Rectal smooth muscle tissue (tissue), 1 donor: ENCODE measurements around the gene ABCF2.

Experiments used
- H3K27ac ChIP-seq: one replicate; pipeline ENCODE4 v1.7.0; 2013; ENCODE audit warnings: low read depth, low read length, inconsistent platforms
- H3K27me3 ChIP-seq: one replicate; pipeline ENCODE4 v1.7.0; 2013; ENCODE audit warnings: low read length; ENCODE audit not compliant: control insufficient read depth, insufficient read depth
- H3K36me3 ChIP-seq: one replicate; pipeline ENCODE4 v1.7.0; 2013; ENCODE audit warnings: low read length; ENCODE audit not compliant: control insufficient read depth, insufficient read depth
- H3K4me1 ChIP-seq: one replicate; pipeline ENCODE4 v1.7.0; 2013; ENCODE audit warnings: low read length; ENCODE audit not compliant: control insufficient read depth, insufficient read depth
- H3K4me3 ChIP-seq: one replicate; pipeline ENCODE4 v1.7.0; 2013; ENCODE audit warnings: low read length
- H3K9ac ChIP-seq: one replicate; pipeline ENCODE4 v1.7.0; 2013; ENCODE audit warnings: low read length

ABCF2 gene

DNA sequence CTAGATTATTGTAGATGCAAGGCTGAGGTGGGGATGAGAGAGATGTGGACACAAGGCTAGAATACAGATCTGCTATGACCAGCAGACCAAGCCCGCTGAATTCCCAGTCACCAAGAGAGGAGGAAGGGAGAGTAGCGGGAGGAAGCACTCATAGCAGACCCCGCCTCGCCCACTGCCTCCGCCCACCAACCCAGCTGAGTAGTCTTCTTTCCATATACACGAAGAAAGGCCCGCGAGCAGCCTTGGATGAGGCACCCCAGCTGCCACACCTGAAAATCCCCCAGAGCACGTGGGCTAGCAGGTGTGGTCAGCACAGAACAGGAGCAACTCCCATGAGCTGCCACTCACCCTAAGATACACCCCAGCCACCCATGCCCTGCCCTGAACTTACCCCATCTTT lies 8.8 kb downstream of the ABCF2 start:
- H3K36me3 ChIP-seq = peaks cover 49% of the 10 kb centered on the region
- H3K27ac ChIP-seq = no peak overlapping the region
- H3K9ac ChIP-seq = no peak overlapping the region

DNA sequence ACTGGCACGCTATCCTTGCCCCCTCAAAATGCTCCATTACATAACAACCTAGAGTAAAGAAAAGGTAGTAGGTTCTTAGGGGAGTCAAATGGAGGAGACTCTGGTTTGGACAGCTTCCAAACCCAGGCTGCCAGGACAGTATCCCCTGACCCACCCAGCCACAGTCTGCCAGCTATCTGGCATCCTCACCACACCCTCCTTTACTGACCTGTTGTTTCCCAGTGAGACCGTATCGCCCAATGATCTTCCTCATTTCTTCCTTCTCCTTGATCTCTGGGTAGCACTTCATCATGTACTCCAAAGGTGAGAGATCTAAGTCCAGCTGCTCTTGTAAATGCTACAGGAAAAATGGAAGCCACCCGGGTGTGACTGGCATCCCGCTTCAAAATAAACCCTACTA lies 11.6 kb downstream of the ABCF2 start:
- no peak overlapping the region for H3K27ac ChIP-seq
- no peak overlapping the region for H3K9ac ChIP-seq
- no peaks in the 10 kb centered on the region for H3K27me3 ChIP-seq
- H3K4me3 ChIP-seq = no peak overlapping the region
- H3K4me1 ChIP-seq = no peaks in the 10 kb centered on the region
- peaks cover 33% of the 10 kb centered on the region for H3K36me3 ChIP-seq

More for the DNA sequence above, 8.8 kb downstream of the ABCF2 start:
- H3K27me3 ChIP-seq = no peaks in the 10 kb centered on the region
- H3K4me1 ChIP-seq = no peaks in the 10 kb centered on the region
- H3K4me3 ChIP-seq = no peak overlapping the region

DNA sequence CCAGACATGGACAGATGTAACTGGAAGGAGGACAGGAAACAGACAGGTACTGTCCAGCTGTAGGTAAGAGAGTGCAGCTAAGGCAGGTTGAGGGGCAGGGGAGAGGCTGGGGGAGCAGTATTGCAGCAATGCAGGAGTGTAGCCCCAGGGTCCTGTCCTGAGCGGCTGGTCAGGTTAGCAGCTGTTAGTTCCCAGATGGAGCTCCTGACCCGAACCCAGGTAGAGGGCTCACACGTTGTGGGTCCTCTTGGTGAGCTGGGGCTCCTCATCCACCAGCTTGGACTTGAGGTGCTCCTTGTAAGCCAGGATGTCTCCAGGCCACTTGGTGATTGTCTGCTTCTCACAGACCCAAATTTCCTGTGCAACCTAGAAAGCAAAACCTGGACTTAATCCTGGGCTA lies 13.2 kb downstream of the ABCF2 start:
- peaks cover 29% of the 10 kb centered on the region for H3K36me3 ChIP-seq
- H3K4me3 ChIP-seq = no peak overlapping the region
- no peaks in the 10 kb centered on the region for H3K27me3 ChIP-seq
- no peak overlapping the region for H3K27ac ChIP-seq
- no peak overlapping the region for H3K9ac ChIP-seq
- H3K4me1 ChIP-seq = no peaks in the 10 kb centered on the region

- Histone ChIP-seq H3K27ac (no peak overlapping the region), H3K27me3 (no peaks in the 10 kb centered on the region), H3K4me1 (no peaks in the 10 kb centered on the region), H3K9ac (no peak overlapping the region), H3K4me3 (no peak overlapping the region), H3K36me3 (peaks cover 19% of the 10 kb centered on the region)
Measured at GRCh38 chr7:151212626-151213025, 14.4 kb downstream of the ABCF2 start.

DNA sequence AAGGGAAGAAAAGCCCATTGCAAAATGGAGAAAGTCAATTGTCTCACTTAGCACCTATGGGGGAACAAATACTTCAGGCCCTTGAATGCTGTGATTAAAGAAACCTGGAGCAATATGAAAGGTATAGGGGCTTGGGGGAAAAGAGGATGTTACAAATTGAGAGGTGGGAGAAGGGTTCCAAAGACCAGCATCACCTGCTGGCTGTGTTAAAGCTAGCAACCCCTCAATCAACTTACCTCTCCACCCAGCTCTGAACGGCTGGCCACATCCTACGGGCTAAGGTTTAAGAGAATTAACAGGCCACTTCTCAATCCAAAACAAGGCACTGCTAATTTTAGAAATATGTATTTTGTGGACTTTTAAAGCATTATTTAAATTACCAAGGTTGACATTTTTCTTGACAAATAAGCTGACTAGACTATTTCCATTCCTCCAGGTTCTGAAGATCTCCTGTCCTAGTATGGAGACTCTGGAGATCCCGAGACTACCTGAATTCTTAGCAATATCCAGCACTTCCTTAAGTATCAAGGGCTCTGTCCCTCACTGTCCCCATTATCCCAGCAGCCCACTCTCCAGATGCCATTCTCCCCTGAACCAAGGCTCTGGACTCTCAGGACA lies 15.7 kb downstream of the ABCF2 start:
- peaks cover 19% of the 10 kb centered on the region for H3K36me3 ChIP-seq
- H3K4me3 ChIP-seq = no peak overlapping the region
- no peaks in the 10 kb centered on the region for H3K4me1 ChIP-seq
- H3K27me3 ChIP-seq = no peaks in the 10 kb centered on the region
- no peak overlapping the region for H3K27ac ChIP-seq
- H3K9ac ChIP-seq = no peak overlapping the region

DNA sequence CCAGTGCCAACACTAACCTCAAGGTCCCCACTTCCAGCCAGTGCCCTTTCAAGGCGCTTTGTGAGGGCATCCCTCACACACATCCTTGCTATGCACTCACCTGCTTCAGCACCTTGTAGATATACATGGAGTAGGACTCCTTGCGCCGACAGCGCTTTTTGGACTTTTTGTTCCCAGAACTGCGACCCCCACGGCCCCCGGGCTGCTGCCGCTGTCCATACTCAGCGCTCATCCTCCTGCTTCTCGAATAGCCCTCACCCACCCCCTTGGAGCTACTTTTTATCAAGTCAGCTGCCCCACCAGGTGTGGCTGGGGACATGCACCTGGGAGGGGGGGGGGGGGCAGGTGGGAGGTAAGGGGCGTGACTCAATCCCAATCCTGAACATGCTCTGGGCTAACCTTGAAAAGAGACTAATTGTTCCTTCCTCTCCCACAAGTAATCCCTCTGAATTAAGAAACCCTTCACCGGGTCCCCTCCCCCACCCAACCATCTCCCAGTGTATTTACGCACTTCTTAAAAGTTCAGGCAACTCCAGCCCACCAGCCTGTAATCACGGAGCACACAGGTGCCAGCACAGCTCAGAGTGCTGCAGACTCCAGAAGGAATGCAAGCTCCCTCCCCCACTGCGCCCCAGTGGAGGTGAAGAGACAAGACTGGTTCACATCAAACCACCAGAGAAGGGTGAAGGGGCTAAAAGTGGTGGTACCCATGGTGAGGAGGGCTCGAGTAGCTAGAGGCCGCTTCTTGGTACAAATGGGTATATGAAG lies 16.7 kb downstream of the ABCF2 start, which contains the start of gene H2BK1:
H2BK1 (minus strand) TSS at position 402 of the 768 bp plus-strand sequence; CDS start at position 232, 170 bp downstream.
- no peaks in the 10 kb centered on the region for H3K4me1 ChIP-seq
- no peak within 1 kb of the TSS for H3K9ac ChIP-seq
- H3K4me3 ChIP-seq = no peak within 1 kb of the TSS
- H3K36me3 ChIP-seq = peaks cover 13% of the 10 kb centered on the region
- H3K27ac ChIP-seq = no peak within 1 kb of the TSS
- H3K27me3 ChIP-seq = no peaks in the 10 kb centered on the region

GRCh38 chr7:151209588-151209987 lies 17.4 kb downstream of the ABCF2 start:
- no peak overlapping the region for H3K4me3 ChIP-seq
- H3K4me1 ChIP-seq = no peaks in the 10 kb centered on the region
- H3K36me3 ChIP-seq = peaks cover 6% of the 10 kb centered on the region
- peaks cover under 1% of the 10 kb centered on the region for H3K27me3 ChIP-seq
- H3K27ac ChIP-seq = no peak overlapping the region
- H3K9ac ChIP-seq = no peak overlapping the region

DNA sequence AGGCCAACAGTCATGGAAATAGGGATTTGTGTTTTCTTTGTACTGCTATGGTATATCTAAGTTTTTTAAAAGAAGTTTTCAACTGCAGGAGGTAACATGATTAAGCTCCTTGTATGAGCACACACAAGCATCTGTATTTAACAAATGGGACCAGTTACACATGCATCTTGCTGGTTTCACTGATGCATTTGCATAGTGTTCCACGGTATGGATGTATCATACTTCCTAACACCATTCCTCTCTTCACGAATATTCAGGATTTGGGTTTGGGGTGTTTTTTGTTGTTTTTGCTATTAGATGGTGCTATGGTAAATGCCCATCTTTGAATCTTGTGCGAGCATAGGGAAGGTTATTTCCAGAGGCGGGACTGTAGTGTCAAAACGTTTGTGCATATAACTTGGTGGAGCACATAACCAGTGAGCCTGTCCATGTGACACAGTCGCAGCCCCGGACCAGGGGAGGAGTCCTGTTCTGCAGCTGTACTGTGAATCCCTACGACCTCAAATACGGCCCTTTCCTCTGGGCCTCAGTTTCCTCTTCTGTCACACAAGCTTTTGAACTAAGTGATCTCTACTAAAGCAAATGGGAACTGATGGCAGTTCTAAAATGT lies 18.6 kb downstream of the ABCF2 start:
- no peak overlapping the region for H3K27ac ChIP-seq
- peaks cover 6% of the 10 kb centered on the region for H3K27me3 ChIP-seq
- no peaks in the 10 kb centered on the region for H3K36me3 ChIP-seq
- H3K4me1 ChIP-seq = no peaks in the 10 kb centered on the region
- H3K4me3 ChIP-seq = no peak overlapping the region
- H3K9ac ChIP-seq = no peak overlapping the region

GRCh38 chr7:151207804-151208203 lies 19.2 kb downstream of the ABCF2 start:
- Histone ChIP-seq H3K27ac (no peak overlapping the region), H3K9ac (no peak overlapping the region), H3K27me3 (peaks cover 6% of the 10 kb centered on the region), H3K4me1 (no peaks in the 10 kb centered on the region), H3K36me3 (no peaks in the 10 kb centered on the region), H3K4me3 (no peak overlapping the region)

GRCh38 chr7:151207315-151207714 lies 19.7 kb downstream of the ABCF2 start:
- H3K4me1 ChIP-seq = no peaks in the 10 kb centered on the region
- no peak overlapping the region for H3K27ac ChIP-seq
- no peaks in the 10 kb centered on the region for H3K36me3 ChIP-seq
- peaks cover 6% of the 10 kb centered on the region for H3K27me3 ChIP-seq
- no peak overlapping the region for H3K9ac ChIP-seq
- H3K4me3 ChIP-seq = no peak overlapping the region

- H3K27me3 ChIP-seq = peaks cover 6% of the 10 kb centered on the region
- H3K36me3 ChIP-seq = no peaks in the 10 kb centered on the region
Measured at GRCh38 chr7:151206914-151207313, 20.1 kb downstream of the ABCF2 start.

DNA sequence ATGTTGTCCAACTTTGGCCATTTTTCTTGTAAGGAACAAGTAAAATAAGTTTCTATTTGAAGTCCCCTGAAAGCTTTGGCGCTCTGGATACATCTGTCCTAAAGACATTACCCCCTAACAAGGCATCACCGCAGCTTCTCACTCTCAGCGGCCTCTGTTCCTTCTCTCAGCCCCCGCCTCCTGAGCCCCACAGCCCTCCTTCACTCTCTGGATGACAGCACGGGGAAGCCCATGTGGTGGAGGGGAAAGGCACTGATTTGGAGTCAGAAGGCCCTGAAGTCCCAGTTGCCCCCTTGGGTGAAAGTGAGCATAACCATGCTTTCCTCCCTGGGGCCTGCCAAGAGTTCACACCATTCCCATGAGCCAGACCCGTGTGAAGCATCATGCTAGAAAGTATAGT lies 21.3 kb downstream of the ABCF2 start:
- Histone ChIP-seq H3K27ac (no peak overlapping the region), H3K27me3 (peaks cover 6% of the 10 kb centered on the region), H3K9ac (no peak overlapping the region), H3K36me3 (no peaks in the 10 kb centered on the region), H3K4me3 (no peak overlapping the region), H3K4me1 (no peaks in the 10 kb centered on the region)

More at GRCh38 chr7:151206914-151207313, 20.1 kb downstream of the ABCF2 start:
- H3K27ac ChIP-seq = no peak overlapping the region
- no peaks in the 10 kb centered on the region for H3K4me1 ChIP-seq
- no peak overlapping the region for H3K4me3 ChIP-seq
- H3K9ac ChIP-seq = no peak overlapping the region
